ENCODE data around the gene UBL4B.

The UBL4B gene

DNA sequence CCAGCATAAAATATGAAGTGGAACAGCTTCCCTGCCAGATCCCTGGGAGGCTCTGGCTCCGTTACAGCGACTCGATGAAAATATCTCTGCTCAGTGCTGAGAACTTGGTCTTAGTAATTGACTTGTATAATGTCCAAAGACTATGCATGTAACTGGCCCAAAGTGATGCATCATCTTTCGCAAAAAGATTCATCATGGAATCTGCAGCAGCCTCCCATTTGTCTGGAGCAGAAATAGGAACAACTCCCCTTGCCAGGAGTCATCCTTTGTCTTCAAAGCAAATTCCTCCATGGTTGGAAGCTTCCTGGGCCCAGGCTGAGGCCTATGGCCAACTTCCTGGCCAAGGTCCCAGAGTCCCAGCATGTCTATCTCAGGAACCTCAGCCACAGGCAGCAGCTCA lies 21.2 kb downstream of the UBL4B start:
- Histone ChIP-seq H3K36me3 (replicated peaks) (no peaks in the 10 kb centered on the region), H3K4me3 (ENCODE audit: low read depth, low read length) (no peak overlapping the region), H3K27ac (no peak overlapping the region), H3K27me3 (replicated peaks) (peaks cover 37% of the 10 kb centered on the region)
- TF ChIP-seq, protein P1, sequence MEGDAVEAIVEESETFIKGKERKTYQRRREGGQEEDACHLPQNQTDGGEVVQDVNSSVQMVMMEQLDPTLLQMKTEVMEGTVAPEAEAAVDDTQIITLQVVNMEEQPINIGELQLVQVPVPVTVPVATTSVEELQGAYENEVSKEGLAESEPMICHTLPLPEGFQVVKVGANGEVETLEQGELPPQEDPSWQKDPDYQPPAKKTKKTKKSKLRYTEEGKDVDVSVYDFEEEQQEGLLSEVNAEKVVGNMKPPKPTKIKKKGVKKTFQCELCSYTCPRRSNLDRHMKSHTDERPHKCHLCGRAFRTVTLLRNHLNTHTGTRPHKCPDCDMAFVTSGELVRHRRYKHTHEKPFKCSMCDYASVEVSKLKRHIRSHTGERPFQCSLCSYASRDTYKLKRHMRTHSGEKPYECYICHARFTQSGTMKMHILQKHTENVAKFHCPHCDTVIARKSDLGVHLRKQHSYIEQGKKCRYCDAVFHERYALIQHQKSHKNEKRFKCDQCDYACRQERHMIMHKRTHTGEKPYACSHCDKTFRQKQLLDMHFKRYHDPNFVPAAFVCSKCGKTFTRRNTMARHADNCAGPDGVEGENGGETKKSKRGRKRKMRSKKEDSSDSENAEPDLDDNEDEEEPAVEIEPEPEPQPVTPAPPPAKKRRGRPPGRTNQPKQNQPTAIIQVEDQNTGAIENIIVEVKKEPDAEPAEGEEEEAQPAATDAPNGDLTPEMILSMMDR (IDR thresholded peaks at IDR 0.05; ENCODE audit: low read depth, low read length, missing control alignments), result no peak
- DNase-seq, result no peak
- in situ Hi-C loops (cut with HindIII; ENCODE audit: low pct_ligation_motif_present, low sequenced_read_pairs), result no loop called here

DNA sequence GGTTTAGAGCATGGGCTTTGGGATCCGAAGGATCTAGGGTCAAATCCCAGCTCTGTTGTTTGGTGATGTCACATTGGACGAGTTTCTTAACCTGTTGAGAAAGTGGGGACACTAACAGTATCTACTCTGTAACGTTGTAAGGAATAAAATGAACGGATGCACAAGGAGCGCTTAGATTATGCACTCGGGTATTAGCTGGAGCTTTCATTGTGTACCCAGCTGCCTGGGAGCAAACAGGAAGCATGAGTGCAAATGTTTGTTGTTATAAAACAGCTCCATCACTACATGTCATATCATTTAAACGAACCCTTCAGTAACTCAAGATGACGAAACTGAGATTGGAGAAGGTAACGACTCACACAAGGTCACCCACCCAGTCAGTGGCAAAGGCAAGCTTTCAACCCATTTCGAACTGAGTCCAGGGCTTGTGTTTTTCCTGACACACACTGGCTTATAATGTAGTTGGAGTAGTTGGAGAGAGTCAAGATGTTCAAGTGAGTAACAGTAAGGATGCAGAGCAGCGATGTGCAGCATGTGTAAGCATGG lies 21.9 kb downstream of the UBL4B start:
- no peaks in the 10 kb centered on the region for H3K36me3 ChIP-seq (replicated peaks)
- in situ Hi-C loops (cut with HindIII; ENCODE audit: low pct_ligation_motif_present, low sequenced_read_pairs), result no loop called here
- TF ChIP-seq, protein P1 (IDR thresholded peaks at IDR 0.05; ENCODE audit: low read depth, low read length, missing control alignments), result no peak
- H3K4me3 ChIP-seq (ENCODE audit: low read depth, low read length), result no peak overlapping the region
- no peak overlapping the region for H3K27ac ChIP-seq
- DNase-seq, result no peak
- peaks cover 40% of the 10 kb centered on the region for H3K27me3 ChIP-seq (replicated peaks)

DNA sequence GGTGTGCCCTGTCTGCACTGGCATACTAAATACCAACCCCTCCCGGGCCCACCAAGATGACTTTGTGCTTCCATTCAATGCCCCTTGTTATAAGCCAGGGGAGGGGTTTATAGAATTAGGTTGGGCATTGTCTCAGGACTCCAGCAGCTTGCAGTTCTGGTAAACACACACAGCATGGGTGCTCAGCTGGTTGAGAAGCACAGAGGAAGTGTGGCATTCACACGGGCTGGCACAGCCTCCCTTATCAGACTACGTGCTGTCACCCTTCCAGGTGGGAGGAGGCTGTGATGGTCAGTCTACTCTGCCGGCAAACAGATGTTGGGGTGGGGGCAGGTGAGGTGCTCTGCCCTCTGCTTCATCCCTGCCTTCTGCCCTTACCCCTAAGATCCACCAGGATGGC lies 23.0 kb downstream of the UBL4B start:
- Histone ChIP-seq H3K4me3 (ENCODE audit: low read depth, low read length) (no peak overlapping the region), H3K27ac (no peak overlapping the region), H3K27me3 (replicated peaks) (peaks cover 32% of the 10 kb centered on the region), H3K36me3 (replicated peaks) (no peaks in the 10 kb centered on the region)
- TF ChIP-seq, protein P1 (IDR thresholded peaks at IDR 0.05; ENCODE audit: low read depth, low read length, missing control alignments), result no peak
- DNase-seq, result no peak
- in situ Hi-C loops (cut with HindIII; ENCODE audit: low pct_ligation_motif_present, low sequenced_read_pairs), result no loop called here

DNA sequence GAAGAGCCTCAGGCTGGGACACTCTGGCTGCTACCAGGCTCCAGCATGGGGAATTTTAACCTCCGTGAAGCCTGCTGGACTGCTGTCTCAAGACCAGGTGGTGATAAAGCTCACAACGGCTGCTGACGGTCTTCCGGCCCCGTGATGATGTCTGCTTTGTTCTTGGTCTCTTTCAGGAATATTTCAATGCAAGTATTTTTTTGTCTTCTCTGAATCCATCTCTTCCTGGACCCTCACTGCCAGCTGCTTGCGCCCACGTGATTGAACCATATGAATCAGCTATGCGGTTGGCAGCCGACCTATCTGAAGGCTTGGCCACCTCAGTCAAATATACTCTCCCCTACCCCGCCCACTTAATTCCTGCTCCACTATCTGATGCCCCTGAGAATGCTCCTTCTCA lies 23.4 kb downstream of the UBL4B start:
- TF ChIP-seq, protein P1 (IDR thresholded peaks at IDR 0.05; ENCODE audit: low read depth, low read length, missing control alignments), result no peak
- no peak overlapping the region for H3K27ac ChIP-seq
- DNase-seq, result no peak
- in situ Hi-C loops (cut with HindIII; ENCODE audit: low pct_ligation_motif_present, low sequenced_read_pairs), result no loop called here
- no peaks in the 10 kb centered on the region for H3K36me3 ChIP-seq (replicated peaks)
- no peak overlapping the region for H3K4me3 ChIP-seq (ENCODE audit: low read depth, low read length)
- H3K27me3 ChIP-seq (replicated peaks), result peaks cover 28% of the 10 kb centered on the region

DNA sequence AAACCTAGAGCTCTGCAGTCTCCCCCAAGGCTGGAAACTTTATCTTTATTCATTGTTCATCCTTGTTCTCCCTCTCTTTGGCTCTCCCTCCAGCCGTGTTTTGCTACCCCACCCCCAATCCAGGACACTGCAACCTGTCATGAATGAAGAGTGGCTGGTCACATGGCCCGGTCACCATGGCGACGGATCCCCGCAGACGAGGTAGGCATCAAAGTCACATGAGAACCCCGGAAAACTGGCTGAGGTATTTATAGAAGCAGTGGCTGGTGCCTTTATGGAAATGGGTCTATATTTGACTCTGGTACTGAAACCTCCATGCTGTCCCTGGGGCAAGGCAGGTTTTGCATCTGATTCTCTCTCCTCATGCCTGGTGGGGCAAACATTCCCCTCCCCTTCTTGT lies 24.7 kb downstream of the UBL4B start:
- DNase-seq, result no peak

More for the DNA sequence above, 24.7 kb downstream of the UBL4B start:
- Histone ChIP-seq H3K27ac (no peak overlapping the region), H3K27me3 (replicated peaks) (peaks cover 20% of the 10 kb centered on the region), H3K4me3 (ENCODE audit: low read depth, low read length) (no peak overlapping the region), H3K36me3 (replicated peaks) (no peaks in the 10 kb centered on the region)
- TF ChIP-seq, protein P1 (IDR thresholded peaks at IDR 0.05; ENCODE audit: low read depth, low read length, missing control alignments), result no peak
- in situ Hi-C loops (cut with HindIII; ENCODE audit: low pct_ligation_motif_present, low sequenced_read_pairs), result no loop called here
